ENCODE measurements around the gene CRHBP.
"Not testable (repeated sequence)": the region's sequence is repeated elsewhere in the genome, so short reads cannot be mapped to it uniquely, and the experiment has no call there.

- not testable (repeated sequence) for TF ChIP-seq POLR2A, POLR2AphosphoS5, EP300 (IDR thresholded peaks at IDR 0.05)
- TF ChIP-seq, protein P1, sequence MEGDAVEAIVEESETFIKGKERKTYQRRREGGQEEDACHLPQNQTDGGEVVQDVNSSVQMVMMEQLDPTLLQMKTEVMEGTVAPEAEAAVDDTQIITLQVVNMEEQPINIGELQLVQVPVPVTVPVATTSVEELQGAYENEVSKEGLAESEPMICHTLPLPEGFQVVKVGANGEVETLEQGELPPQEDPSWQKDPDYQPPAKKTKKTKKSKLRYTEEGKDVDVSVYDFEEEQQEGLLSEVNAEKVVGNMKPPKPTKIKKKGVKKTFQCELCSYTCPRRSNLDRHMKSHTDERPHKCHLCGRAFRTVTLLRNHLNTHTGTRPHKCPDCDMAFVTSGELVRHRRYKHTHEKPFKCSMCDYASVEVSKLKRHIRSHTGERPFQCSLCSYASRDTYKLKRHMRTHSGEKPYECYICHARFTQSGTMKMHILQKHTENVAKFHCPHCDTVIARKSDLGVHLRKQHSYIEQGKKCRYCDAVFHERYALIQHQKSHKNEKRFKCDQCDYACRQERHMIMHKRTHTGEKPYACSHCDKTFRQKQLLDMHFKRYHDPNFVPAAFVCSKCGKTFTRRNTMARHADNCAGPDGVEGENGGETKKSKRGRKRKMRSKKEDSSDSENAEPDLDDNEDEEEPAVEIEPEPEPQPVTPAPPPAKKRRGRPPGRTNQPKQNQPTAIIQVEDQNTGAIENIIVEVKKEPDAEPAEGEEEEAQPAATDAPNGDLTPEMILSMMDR (IDR thresholded peaks at IDR 0.05), result not testable (repeated sequence)
Measured at GRCh38 chr5:76914671-76915070, 38.2 kb upstream of the CRHBP start.
